ENCODE measurements around the gene FBXL7.

GRCh38 chr5:15573590-15573989 is 73.6 kb downstream of the FBXL7 start:
- TF ChIP-seq POLR2A (IDR thresholded peaks at IDR 0.05), result no peak
- no peak for TF ChIP-seq CTCF (IDR thresholded peaks at IDR 0.05)
